Measurements from ENCODE around the gene TTC23.

Gene TTC23, protein sequence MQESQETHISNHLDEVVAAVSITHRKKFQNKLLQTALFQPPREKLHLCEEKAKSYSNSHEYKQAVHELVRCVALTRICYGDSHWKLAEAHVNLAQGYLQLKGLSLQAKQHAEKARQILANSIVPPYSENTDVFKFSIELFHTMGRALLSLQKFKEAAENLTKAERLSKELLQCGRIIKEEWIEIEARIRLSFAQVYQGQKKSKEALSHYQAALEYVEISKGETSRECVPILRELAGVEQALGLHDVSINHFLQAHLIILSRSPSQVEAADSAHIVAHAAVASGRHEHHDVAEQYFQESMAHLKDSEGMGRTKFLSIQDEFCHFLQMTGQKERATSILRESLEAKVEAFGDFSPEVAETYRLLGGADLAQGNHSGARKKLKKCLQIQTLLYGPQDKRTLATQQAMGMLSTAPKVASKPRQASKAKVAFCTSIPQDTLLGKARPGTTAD

DNA sequence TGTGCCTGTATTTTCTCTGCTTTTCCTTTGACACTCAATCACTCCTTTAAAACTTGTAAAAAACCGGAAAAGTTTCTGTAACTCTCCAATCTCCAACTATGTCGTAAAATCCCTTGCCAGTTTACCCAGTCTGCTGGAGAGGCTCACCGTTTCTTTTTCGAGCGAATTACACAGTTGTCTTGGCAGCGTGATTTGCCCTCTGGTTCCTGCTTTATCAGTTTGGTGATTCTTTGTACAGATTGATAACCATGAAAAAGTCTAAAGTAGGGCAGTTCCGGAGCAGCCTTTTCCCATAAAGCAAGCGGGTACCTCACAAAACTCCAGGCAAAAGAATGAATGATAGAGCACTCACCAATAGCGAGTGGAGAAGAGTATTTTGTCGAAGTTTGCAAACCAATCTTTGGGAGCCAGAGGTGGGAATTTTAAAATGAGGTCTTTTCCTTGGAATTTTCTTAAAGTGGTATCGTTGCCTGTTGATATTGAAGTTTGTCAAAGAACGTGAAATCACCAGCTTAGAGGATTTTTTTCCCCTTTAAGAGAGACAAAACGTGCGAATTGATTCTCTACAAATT lies at the start of gene TTC23:
Gene TTC23 (minus strand): TSS at position 312 of the 572 bp plus-strand sequence. CDS start 20,869 bp downstream, outside the sequence.
- DNase-seq, result peak in 10 of 51 donors; percentile 3 to 78 (median 10)

DNA sequence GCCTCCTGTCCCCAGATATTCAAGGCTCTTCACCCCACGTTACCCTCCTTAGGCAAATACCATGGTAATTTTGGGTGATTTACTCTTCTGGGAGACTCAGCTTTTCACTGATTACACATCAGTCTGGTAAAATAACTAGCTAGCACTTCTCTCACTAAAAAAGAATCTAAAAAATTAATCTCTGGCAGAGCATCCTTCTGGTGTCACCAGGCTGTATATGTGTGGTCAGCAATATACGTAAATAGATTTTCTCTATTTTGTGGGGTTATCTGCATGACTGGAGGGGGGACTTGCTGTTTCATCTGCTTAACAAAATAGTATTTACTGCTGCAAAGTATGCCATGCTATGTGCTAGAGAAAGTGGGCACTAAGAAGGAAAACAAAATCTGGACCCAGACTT lies 47.0 kb upstream of the TTC23 start:
- DNase-seq, result no peak

DNA sequence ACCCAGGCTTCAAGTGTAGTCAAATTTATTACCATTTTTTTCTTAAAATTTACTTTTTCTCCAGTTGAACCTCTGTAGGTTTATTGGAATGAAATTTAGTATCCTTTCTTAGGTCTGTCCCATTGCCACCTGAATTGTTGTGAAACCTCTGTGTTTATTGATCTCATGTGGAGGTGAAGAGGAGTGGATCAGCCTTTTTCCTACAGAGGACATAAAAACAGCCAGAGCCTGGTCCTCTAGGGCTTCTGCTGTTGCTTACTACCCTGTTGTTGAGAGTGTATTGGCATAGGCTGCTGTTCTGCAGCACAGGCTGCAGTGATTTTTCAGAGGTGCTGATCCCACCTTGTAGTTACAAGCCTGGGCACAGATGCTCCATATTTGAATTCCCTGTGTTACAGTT lies 46.5 kb upstream of the TTC23 start:
- no peak for DNase-seq

DNA sequence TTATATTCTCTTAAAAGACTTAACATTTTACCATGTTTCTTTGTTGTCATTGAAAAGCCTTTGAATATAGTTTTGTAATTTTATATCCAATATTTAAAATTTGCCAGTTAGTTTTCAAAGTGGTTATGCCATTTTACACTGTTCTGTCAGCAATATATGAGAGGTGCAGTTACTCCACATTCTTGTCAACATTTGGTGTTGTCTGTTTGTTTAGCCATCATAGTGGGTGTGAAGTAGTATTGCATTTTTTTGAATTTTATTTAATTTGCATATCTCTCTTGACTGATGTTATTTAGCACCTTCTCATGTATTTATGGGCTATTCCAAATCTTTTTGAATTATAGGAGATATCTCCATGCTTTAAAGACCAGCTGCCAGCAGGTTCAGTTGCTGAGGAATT lies 42.3 kb upstream of the TTC23 start:
- DNase-seq, result no peak

DNA sequence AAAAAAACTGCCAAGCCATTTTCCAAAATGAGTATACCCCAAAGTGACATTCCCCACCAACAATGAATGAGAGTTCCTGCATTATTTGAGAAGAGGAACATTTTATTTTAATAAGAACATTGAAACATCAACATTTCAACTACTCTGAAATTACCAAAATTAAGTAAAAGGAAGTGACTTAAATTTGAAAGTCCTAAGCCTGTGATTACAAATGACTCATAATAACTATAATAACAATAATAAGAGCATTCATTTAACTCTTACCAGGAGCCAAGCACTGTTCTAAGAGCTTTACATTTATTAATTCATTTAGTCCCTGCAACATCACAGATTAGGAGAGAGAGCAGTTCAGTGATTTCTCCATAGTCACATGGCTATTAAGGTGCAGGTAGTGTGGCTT lies 34.3 kb upstream of the TTC23 start:
- no peak for DNase-seq

DNA sequence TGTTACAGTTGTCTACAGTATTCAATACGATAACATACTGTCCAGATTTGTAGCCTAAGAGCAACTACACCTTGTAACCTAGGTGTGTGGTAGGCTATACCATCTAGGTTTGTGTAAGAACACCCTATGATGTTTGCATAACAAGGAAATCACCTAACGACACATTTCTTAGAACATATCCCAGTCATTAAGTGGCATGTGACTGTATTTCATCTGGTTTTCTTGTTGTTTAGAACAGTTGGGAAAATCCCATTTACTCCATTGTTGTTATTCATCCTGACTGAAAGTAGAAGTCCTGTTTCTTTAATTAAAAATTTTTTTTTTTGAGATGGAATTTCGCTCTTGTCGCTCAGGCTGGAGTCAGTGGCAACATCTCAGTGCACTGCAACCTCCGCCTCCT lies 33.2 kb upstream of the TTC23 start:
- DNase-seq, result no peak

DNA sequence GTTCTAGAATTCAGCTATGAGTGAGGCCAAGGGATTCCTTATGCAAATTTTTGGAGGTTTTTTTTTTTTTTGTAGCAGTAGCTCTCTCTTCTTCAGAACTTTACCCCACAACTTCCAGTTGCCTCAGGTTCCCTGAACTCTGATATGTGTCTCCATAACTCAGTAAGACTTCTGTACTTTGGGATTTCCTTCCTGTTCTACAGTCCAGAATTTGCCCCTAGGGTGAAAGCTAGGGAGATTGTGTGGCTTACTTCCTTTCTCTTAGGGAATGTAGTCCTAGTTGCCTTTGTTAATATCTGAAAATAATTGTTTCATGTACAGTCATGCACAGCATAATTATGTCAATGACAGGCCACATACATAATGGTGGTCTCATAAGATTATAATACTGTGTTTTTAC lies 32.7 kb upstream of the TTC23 start:
- DNase-seq, result no peak

DNA sequence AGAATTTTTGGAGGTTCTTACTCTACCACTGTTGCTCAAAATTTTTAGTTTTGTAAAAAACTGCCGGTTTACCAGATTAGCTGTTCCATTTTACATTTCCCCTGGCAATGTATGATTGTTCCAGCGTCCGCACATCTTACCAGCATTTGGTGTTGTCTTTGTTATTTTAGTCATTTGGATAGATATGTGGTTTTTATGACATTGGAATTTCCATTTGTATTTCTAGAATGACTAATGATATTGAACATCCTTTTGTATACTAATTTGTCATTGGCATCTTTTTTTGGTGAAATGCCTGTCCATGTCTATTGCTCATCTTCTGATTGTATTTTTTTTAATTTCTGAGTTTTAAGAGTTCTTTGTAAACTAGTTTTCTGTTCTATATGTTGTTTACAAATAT lies 30.4 kb upstream of the TTC23 start:
- no peak for DNase-seq

DNA sequence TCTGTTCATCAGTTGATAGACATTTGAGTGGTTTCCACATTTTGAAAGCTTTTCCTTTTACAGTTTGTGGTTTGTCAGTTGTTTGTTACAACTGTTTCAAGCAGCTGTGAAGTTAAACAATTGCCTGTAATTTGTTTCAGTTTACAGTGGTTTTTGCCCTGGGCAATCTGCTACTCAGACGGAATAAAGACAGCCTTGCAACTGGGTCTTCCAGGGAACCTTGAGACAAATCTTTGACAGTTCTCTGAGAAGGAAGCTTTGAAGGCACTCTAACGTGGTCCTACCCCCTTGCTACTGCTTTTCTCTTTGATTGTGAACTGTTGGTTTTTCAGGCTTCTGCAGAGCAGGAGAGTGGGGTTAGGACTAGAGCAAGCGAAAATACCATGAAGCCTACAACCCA lies 29.9 kb upstream of the TTC23 start:
- DNase-seq, result no peak

DNA sequence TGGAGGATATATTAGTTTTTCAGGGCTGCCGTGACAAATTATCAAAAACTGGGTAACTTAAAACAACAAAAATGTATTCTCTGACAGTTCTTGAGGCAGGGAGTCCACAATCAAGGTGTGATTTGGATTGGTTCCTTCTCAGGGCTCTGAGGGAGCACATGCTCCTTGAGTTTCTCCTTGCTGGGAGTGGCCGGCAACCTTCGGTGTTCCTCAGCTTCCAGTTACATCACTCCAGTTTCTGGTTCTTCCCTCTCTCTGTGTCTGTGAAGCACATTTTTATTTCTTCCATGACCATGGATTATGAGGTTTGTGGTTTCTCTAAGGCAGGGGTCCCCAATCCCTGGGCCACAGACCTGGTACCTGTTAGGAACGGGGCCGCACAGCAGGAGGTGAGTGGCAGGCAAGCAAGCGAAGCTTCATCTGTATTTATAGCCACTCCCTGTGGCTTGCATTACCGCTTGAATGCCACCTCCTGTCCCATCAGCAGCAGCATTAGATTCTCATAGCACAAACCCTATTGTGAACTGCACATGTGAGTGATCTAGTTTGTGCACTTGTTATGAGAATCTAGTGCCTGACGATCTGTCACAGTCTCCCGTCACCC lies 26.2 kb upstream of the TTC23 start:
- DNase-seq, result no peak

DNA sequence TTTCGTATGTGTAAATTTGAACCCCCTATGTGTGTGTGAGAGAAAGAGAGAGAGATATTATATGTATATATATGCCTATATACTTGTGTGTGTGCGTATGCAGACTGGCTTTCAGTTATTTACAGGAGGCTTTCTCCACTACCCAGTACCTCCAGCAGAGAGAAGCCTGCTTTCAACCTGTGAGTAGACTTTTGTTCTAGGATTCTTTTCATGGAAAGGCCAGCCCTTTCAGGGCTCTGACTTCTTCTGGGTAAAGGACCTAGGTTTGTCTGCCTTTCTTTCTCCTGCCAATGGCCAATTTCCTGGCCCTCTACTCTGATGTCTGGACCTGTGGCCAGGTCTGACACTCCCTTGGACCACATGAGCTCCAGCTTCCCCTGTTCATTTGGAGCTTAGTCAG lies 25.7 kb upstream of the TTC23 start:
- no peak for DNase-seq

DNA sequence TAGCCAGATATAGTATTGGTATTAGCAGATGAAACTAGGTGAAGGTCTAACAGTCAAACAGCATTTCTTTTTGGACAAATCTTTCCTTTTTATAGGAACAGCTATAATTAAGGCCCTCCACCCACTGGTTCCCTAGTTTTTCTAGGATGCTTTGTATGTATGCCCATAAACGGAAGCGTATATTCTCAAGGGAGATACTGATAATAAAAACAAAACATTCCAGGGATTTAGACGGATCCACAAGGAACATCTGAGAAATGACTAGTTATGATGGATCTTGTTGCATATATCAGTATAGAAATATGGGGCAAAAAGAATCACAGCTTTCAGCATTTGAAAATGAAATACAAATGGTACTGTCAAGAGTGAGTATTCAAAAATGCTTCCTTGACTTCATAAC lies 24.4 kb upstream of the TTC23 start:
- DNase-seq, result no peak

DNA sequence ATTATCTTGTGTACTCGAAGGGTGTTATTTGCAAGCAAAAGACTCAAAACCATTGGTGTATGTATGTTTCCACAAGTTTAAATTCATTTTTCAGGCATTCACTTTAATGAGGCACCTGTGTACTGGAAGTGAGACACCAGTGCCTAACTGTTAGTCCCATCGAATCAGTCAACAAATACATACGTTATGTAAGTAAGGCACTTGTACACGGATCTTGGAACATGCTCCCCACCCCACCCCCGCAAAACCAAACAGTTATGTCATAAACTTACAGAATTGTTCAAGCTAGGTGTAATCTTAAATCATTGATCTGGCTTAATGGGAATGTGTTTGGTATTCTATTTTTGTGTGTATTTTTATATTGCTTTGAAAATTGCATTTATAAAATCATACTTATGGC lies 19.1 kb upstream of the TTC23 start:
- no peak for DNase-seq

DNA sequence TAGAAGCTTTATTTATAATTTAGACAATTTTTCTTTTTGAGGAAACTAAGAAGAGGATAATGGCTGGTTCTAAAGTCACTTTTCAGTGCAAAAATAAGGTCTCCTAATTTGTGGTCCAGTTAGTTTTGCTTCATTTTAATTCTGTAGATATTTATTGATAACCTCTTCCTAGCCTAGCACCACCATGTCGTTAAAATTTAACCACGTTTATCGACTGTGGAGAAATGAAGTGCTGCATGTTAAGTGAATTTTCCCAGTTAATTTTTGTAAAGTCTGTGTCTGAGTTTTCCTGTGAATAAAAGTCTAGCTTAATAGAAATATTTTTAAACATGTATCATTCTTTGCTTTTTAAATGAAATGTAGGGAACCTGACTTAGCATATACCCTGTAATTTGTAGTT lies 18.6 kb upstream of the TTC23 start:
- DNase-seq, result no peak

DNA sequence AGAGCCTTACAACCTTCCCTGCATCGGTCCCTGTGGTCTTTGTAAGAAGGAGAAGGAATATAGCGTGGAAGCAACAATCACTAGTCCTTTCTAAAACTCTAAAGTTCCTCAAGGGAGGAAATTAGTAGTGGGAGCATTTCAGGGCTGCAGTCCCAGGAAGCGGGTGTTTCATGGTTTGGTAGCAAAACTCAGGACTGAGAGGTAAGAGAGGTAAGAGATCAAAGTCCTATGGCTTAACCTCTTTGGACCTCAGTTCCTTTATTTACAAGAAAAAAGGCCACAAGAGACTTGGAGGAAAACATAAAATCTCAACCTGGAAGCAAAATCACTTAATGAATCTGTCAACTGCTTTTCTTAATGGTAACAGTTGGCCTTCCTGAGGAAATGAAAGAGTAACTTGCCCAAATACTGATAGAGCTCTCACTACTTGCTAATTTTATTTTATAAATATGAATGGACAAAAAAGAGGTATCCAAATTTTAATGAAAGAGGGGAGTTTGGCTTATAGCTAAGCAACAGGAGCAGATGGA lies 16.2 kb upstream of the TTC23 start:
- no peak for DNase-seq

DNA sequence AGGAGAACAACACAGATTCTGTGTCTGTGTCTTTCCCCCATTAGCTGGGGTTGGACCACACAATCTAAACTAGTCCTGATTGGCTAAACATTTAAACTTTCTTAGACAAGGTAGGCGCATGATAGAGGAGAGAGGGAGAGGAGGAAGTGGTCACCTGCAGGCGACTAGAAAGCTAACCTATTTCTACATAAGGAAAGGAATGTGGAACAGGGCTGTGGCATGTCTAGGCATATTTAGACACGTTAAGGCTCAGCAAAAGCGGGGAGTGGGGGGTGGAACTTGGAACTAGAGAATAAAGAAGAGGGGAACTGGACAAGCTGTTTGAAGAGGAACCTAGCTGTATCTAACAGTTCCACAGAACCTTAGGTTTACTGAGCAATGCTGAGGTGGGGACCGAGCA lies 14.7 kb upstream of the TTC23 start:
- DNase-seq, result no peak

DNA sequence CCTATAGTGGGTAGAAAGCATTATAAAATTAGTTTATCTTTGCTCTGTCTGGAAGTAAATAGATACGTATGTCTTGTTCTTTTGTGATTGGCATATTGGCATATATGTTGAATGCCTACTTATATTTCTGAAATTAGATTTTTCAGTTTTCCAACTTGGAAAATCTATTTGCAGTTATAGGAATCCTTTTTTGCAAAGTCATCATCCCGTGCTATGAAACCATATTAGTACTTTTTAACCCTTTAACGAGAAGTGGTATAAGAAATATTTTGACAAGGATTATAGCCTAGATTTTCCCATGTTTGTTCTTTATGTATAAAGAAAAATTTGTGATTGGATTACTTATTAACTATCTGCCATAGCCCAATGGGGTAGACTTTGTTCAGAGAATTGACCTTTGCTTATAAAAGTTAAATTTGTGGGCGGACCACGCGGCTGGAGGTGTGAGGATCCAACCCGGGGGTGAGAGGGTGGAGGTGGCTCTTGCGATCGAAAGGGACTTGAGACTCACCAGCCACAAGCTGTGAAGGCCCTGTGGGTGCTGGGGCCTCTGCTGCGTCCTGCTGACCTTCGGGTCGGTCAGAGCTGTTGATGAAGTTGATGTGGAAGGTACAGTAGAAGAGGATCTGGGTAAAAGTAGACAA lies 7.8 kb upstream of the TTC23 start:
- DNase-seq, result no peak

DNA sequence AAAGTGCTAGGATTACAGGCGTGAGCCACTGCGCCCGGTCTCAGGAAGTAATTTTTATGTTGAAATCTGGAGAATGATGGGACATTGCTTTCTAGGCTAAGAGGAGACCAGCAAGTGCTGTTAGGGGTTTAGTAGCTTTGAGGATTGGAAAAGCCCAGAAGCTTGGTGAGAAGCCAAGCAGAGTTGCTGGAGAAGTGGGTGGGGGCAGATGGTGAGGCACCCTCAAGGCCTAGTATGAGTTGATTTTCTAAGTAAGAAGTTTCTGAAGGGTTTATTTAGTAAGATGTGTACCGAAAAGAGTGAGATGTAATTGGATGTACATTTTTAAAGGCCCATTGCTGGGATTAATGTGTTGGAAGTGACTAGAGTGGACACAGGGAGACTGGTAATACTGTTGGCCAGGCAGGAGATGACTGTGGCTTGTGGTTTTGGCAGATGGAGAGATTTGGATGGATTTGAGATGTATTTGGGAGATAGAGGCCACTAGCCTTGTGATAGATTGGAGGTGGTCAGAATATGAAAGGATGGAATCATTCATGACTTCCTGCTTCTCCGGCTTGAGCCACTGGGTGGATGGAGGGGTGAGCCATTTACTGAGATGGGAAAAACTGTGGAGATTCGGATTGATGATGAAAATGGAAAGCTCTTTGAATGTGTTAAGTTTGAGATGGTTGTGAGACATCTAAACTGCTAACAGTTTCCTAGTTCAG lies 4.2 kb upstream of the TTC23 start:
- no peak for DNase-seq

DNA sequence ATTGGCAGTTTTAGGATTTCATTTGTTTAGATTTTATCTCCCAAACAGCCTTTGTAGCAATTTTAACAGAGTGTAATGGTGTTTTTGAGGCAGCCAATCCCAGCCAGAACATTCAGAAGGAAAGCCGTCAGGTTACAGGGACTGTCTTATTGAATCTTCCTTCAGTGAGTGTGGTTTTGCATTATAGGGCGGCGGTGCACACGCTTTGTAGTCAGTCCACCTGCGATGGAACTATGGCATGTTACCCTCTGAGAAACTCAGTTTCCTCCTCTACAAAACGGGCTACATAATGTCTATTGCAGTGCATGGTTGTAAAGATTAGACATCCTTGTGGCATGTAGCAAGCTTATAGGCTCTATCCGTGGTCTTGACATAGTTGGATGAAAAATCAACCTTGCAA lies 2.9 kb upstream of the TTC23 start:
- peak in 1 of 51 donors; percentile 6 for DNase-seq

DNA sequence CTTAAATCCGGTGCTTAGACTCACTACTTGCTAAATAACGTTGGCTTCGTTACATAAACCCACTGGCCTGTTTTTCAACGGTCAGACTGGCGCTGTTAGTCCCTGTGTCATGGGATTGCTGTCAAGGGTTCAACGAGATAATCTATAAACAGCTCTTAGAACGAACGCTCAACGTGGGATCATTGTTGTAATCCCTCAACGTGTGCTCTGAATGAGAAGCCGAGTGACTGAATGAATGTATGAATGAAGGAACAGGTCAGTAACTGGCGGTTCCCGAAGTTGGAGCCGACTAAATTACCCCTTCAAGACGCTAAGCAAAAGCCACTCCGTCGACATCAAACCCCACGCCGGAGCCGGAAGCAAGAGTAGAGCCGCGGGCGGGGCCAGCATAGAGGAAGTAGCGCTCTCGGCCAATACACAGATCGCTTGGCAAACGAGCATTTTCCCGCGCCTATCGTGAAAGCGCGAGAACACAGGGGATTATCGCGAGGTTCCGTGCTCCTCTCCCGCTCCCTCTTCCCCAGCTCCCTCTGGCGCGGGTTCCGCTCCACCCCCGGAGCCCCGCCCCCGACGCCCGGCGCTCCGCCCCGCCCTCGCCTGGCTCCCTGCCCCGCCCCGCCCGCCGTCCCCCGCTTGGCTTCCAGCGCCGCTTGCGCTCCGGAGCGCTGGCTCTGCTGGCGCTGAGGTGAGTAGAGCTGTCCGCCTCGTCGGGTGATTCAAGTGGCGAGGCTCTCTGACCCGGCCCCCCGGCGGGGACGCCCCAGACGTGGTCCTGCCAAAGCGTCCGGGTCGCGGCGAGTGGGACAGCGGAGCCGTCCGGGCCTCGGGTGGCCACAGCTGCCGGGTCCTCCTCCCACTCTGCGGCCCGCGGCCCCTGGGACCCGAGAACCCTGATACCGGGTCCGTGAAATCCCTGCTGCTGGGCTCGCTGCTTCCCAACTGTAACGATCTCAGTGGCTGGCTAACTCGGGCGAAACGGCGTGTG lies 1.8 kb upstream of the TTC23 start, which contains the start of gene LRRC28:
Gene LRRC28 (plus strand): TSS at position 625 of the 985 bp plus-strand sequence. CDS start 4,477 bp downstream, outside the sequence.
- peak; percentile 72 to 99 (median 97) for DNase-seq

Measured in hypothalamus (tissue), 51 donors.